Progenitor cell of endocrine pancreas (in vitro differentiated cells): ENCODE measurements around the gene TMEM63B. TPM values are rescaled to one million over a fixed set of nuclear protein-coding genes. Genes with fewer than 3 reads are reported as not detected.

ENCODE experiments used
- DNase-seq: peaks from one replicate; pipeline ENCODE4 v3.0.0; 2021; ENCODE audit warnings: low spot score; ENCODE audit not compliant: unreplicated experiment
- H3K27ac Mint-ChIP-seq: 2 replicates; pipeline ENCODE4 v1.8.0; 2021; ENCODE audit warnings: mild to moderate bottlenecking, moderate library complexity, mixed read lengths
- H3K27me3 Mint-ChIP-seq: 2 replicates; pipeline ENCODE4 v1.8.0; 2021; ENCODE audit warnings: mixed read lengths
- H3K36me3 Mint-ChIP-seq: 2 replicates; pipeline ENCODE4 v1.8.0; 2022; ENCODE audit warnings: mixed read lengths; ENCODE audit not compliant: insufficient read depth
- H3K4me1 Mint-ChIP-seq: 2 replicates; pipeline ENCODE4 v1.8.0; 2021; ENCODE audit warnings: low read depth, mixed read lengths
- H3K4me3 Mint-ChIP-seq: 2 replicates; pipeline ENCODE4 v1.8.0; 2021; ENCODE audit warnings: low read depth, mild to moderate bottlenecking, moderate library complexity, mixed read lengths
- H3K9me3 Mint-ChIP-seq: 2 replicates; pipeline ENCODE4 v1.8.0; 2021; ENCODE audit warnings: low read depth, mixed read lengths
- total RNA-seq: library from RNA; stranded (reverse); gene quantifications from 2 replicates; pipeline ENCODE4 v1.2.1, GENCODE V29; 2021
- TF ChIP-seq, protein P1 (sequence below): fragments of 200-600 bp; sonication (generic); IDR thresholded peaks from one replicate; pipeline ENCODE4 v1.5.0; 2021; ENCODE audit warnings: antibody characterized with exemption, mild to moderate bottlenecking; ENCODE audit not compliant: unreplicated experiment

The TMEM63B gene
- total RNA-seq, 1 donor from 2014 or later, result 72.3 TPM

DNA sequence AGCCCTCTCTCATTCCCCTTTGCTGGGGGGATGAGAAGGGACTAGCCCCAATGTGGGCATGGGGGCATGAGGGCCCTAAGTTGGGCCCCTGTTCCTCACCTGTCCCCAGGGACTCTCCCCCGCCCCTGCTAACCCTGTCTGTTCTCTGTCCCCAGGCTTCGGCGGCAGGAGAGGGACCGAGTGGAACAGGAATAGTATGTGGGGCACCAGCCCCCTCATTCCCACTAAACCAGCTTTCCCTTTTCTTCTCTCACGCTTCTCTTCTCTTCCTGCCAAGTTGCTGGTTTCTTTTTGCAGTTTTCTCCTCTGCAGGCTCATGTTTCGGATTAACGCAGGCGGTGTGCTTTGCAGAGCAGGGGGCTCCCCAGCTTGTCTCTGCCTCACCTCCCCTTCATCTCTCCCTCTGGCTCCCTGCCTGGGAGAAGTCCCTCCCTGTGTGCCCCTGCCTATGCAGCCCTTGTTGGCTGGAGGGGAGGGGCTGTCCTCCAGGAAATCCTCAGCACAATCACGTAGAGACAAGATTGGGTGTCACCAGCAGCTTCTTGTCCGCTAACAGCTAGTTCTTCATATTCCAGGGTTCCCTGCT lies 7.9 kb downstream of the TMEM63B start:
- Mint-ChIP-seq H3K9me3 (no peaks in the 10 kb centered on the region), H3K4me1 (peaks cover 11% of the 10 kb centered on the region), H3K27ac (no peak overlapping the region), H3K4me3 (no peak overlapping the region), H3K36me3 (peaks cover 8% of the 10 kb centered on the region), H3K27me3 (no peaks in the 10 kb centered on the region)
- no peak for DNase-seq
- TF ChIP-seq, protein P1, sequence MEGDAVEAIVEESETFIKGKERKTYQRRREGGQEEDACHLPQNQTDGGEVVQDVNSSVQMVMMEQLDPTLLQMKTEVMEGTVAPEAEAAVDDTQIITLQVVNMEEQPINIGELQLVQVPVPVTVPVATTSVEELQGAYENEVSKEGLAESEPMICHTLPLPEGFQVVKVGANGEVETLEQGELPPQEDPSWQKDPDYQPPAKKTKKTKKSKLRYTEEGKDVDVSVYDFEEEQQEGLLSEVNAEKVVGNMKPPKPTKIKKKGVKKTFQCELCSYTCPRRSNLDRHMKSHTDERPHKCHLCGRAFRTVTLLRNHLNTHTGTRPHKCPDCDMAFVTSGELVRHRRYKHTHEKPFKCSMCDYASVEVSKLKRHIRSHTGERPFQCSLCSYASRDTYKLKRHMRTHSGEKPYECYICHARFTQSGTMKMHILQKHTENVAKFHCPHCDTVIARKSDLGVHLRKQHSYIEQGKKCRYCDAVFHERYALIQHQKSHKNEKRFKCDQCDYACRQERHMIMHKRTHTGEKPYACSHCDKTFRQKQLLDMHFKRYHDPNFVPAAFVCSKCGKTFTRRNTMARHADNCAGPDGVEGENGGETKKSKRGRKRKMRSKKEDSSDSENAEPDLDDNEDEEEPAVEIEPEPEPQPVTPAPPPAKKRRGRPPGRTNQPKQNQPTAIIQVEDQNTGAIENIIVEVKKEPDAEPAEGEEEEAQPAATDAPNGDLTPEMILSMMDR, result no peak

DNA sequence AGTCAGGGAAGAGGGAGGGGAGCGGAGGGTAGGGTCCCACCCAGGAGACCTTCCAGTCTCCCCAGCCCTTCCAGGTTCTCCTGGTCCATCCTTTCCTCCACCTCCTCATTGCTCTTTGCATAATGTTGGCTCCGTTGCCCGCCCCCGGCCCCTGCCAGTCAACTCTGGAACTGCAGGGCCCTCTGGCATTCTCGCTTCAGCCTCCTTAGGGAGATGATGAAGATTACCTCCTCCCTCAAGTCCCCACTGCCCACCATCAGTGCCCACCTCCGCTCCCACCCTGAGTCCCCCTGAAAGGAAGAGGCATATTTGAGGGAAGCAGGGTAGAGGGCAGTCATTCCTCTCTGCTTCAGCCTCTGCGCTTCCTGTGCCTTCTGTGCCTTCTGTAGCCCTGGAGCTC lies 8.5 kb downstream of the TMEM63B start:
- Mint-ChIP-seq H3K27me3 (no peaks in the 10 kb centered on the region), H3K36me3 (peaks cover 12% of the 10 kb centered on the region), H3K4me3 (no peak overlapping the region), H3K27ac (no peak overlapping the region), H3K9me3 (no peaks in the 10 kb centered on the region), H3K4me1 (peaks cover 11% of the 10 kb centered on the region)
- DNase-seq, result no peak
- TF ChIP-seq, protein P1, result no peak

DNA sequence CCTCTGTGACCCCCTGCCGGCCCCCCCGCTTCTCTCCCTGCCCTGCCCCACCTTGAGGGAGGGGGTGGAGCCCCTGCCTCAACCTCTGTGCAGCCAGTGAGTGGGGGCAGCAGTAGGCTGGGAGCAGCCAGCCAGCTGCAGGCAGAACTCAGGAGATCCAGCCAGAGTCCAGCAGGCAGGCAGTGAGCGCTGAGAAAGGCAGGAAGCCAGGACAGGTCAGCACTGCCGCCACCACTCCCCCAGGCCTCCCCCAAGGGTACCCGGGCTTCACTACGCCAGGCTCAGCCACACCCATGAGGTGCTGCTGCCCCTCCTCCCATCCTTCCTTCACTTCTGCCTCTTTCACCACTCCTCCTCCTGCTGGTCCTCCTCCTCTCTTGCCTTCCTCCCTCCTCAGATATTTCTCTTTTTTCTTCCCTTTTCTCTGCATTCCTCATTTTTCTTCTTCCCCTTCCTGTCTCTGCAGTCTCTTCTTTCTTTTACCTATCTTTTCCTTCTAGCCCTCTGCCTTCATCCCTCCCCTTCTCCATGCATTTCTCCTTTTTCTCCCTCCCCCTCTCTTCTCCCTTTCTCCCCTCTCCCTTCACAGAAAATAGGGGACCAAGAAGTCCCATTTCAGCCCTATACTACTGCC lies 11.5 kb downstream of the TMEM63B start:
- H3K4me3 Mint-ChIP-seq, result no peak overlapping the region
- DNase-seq, result no peak
- H3K36me3 Mint-ChIP-seq, result peaks cover 16% of the 10 kb centered on the region
- H3K4me1 Mint-ChIP-seq, result peaks cover 2% of the 10 kb centered on the region
- H3K9me3 Mint-ChIP-seq, result no peaks in the 10 kb centered on the region
- no peaks in the 10 kb centered on the region for H3K27me3 Mint-ChIP-seq
- no peak overlapping the region for H3K27ac Mint-ChIP-seq
- TF ChIP-seq, protein P1, result no peak

DNA sequence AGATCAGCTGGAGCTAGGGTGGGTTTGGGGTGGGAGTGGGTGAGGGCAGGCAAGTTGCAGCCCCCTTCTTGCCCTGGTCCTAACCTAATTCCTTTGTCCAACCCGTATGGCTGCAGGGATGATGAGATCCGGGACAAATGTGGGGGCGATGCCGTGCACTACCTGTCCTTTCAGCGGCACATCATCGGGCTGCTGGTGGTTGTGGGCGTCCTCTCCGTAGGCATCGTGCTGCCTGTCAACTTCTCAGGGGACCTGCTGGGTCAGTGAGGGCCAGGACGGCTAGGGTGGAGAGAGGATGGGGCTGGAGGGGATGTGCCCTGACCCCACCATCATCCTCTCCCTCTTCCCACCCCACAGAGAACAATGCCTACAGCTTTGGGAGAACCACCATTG lies 12.0 kb downstream of the TMEM63B start:
- TF ChIP-seq, protein P1, result no peak
- no peaks in the 10 kb centered on the region for H3K9me3 Mint-ChIP-seq
- H3K4me1 Mint-ChIP-seq, result no peaks in the 10 kb centered on the region
- peaks cover 21% of the 10 kb centered on the region for H3K36me3 Mint-ChIP-seq
- H3K27me3 Mint-ChIP-seq, result no peaks in the 10 kb centered on the region
- no peak overlapping the region for H3K4me3 Mint-ChIP-seq
- DNase-seq, result no peak
- no peak overlapping the region for H3K27ac Mint-ChIP-seq

DNA sequence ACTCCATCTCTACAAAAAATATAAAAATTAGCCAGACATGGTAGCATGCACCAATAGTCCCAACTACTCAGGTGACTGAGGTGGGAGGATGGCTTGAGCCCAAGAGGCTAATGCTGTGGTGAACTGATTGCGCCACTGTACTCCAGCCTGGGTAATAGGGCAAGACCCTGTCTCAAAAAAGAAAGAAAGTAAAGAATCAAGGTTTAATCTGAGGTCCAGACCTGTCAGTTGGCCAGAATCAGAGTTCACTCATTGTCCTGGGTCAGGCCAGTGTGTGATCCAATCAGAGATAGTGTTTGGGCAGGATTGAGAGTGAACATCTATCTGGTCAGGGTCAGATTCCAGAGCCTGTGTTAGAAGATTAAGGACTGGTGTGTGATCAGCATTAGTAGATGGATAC lies 15.5 kb downstream of the TMEM63B start:
- H3K27ac Mint-ChIP-seq, result no peak overlapping the region
- TF ChIP-seq, protein P1, result no peak
- DNase-seq, result no peak
- no peaks in the 10 kb centered on the region for H3K9me3 Mint-ChIP-seq
- no peaks in the 10 kb centered on the region for H3K27me3 Mint-ChIP-seq
- H3K4me1 Mint-ChIP-seq, result no peaks in the 10 kb centered on the region
- no peak overlapping the region for H3K4me3 Mint-ChIP-seq
- peaks cover 24% of the 10 kb centered on the region for H3K36me3 Mint-ChIP-seq
